Tibial artery (tissue), 4 donors: Measurements from ENCODE around the gene VPS41.

ENCODE experiments used
- DNase-seq, 2 donors: peaks; one replicate each; pipeline ENCODE4 v3.0.0-alpha.2; 2019
- H3K27ac ChIP-seq, 2 donors: fragments of 200-600 bp; sonication (generic) in 1 of 2; 1 replicate in 1 of 2; 2 replicates in 1 of 2; pipeline ENCODE4 v1.5.1; 2018 to 2019; ENCODE audit warnings: mild to moderate bottlenecking in 1 of 2
- H3K27me3 ChIP-seq, 2 donors: fragments of 200-600 bp; sonication (generic) in 1 of 2; one replicate each; pipeline versions ENCODE4 v1.5.1 to v1.6.0; 2016 to 2019
- H3K36me3 ChIP-seq, 3 donors: fragments of 200-600 bp; sonication (generic) in 2 of 3; one replicate each; pipeline ENCODE4 v1.5.1; 2016 to 2019; ENCODE audit warnings: mild to moderate bottlenecking in 2 of 3
- H3K4me1 ChIP-seq, 4 donors: fragments of 200-600 bp; sonication (generic) in 2 of 4; 1 replicate in 3 of 4; 2 replicates in 1 of 4; pipeline ENCODE4 v1.5.1; 2016 to 2019
- H3K4me3 ChIP-seq, 2 donors: fragments of 200-600 bp; sonication (generic) in 1 of 2; 1 replicate in 1 of 2; 2 replicates in 1 of 2; pipeline ENCODE4 v1.5.1; 2018 to 2019; ENCODE audit warnings: mild to moderate bottlenecking in 2 of 2
- H3K9me3 ChIP-seq, 3 donors: fragments of 200-600 bp; sonication (generic) in 1 of 3; one replicate each; pipeline ENCODE4 v1.5.1; 2016 to 2019
- intact Hi-C: fragments of 100-400 bp; cut with DNase I; formaldehyde crosslinking; loops from one replicate; pipeline ENCODE4 v1.15.0; 2023; ENCODE audit warnings: low total_unique reads
- TF ChIP-seq, protein P1 (sequence below), 2 experiments: fragments of 200-600 bp in 1 of 2; fragments of 450-650 bp in 1 of 2; IDR thresholded peaks; one replicate each; pipeline ENCODE4 v1.5.1; 2017 to 2019; ENCODE audit warnings: antibody characterized with exemption in 2 of 2, mild to moderate bottlenecking in 1 of 2, moderate library complexity in 1 of 2

The VPS41 gene

DNA sequence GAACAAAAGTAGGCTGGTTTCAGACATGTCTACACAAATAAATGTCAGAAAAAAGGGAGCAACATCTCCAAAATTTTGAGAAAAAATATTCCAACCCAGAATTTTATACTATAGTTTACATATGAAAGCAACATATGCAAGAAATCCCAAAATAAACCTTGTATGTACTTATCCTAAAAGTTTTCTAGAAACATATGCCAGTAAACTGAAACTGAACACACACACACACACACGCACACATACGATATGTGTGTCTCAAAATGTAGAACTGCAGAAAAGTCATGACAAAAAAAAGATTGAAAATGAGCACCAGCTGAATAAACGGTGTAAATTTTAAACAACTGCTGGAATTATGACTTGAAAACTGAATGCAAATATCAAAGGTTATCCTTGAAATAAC is 81.0 kb downstream of the VPS41 start:
- Histone ChIP-seq H3K36me3 (peaks cover 0 to 2% (median 0%) of the 10 kb centered on the region in 3 donors), H3K9me3 (peaks cover 0 to 11% (median 0%) of the 10 kb centered on the region in 3 donors), H3K4me1 (peaks cover 0 to 20% (median 5%) of the 10 kb centered on the region in 4 donors), H3K27me3 (no peaks in the 10 kb centered on the region), H3K27ac (no peak overlapping the region), H3K4me3 (no peak overlapping the region)
- no peak for DNase-seq
- intact Hi-C loops = no loop called here
- TF ChIP-seq, protein P1, sequence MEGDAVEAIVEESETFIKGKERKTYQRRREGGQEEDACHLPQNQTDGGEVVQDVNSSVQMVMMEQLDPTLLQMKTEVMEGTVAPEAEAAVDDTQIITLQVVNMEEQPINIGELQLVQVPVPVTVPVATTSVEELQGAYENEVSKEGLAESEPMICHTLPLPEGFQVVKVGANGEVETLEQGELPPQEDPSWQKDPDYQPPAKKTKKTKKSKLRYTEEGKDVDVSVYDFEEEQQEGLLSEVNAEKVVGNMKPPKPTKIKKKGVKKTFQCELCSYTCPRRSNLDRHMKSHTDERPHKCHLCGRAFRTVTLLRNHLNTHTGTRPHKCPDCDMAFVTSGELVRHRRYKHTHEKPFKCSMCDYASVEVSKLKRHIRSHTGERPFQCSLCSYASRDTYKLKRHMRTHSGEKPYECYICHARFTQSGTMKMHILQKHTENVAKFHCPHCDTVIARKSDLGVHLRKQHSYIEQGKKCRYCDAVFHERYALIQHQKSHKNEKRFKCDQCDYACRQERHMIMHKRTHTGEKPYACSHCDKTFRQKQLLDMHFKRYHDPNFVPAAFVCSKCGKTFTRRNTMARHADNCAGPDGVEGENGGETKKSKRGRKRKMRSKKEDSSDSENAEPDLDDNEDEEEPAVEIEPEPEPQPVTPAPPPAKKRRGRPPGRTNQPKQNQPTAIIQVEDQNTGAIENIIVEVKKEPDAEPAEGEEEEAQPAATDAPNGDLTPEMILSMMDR (IDR thresholded peaks at IDR 0.05) = no peak

DNA sequence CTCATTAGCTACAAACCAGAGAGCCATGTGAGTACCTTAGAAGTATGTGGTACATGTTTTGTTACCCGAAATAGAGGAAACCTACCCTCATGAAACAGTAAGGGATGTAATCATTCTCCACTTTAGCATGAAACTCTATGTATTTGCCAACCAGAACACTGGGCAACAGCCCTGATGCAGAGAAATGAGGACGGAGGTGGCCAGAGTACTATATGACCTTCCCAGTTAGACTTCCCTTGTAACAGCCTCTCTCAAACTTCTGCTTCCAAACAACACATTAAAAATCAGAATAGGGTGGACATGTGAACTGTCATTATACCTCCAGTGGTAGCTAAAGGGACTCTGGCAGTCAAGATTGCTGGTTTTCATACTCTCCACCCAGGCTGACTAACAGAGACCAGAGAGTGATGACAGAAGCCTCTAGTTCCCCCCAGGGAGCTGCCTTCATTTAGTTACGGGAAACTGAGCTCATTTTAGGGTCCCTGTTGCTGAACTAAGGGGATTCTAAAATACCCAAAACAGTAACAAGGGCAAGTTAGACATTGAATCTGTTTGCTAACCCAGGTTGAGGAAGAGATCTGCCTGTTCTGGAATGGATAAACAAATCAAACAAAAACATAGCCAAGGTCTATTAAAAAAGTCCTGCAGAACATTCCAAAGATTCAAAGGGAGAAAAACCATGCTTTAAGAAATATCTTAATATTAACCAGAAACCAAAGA is 83.1 kb downstream of the VPS41 start:
- peaks cover 0 to 5% (median 0%) of the 10 kb centered on the region in 3 donors for H3K36me3 ChIP-seq
- no peak for DNase-seq
- peaks cover 0 to 20% (median 5%) of the 10 kb centered on the region in 4 donors for H3K4me1 ChIP-seq
- H3K9me3 ChIP-seq = peaks cover 0 to 12% (median 0%) of the 10 kb centered on the region in 3 donors
- H3K27me3 ChIP-seq = no peaks in the 10 kb centered on the region
- peak overlapping the region; percentile 57 to 58 for H3K27ac ChIP-seq
- TF ChIP-seq, protein P1 (IDR thresholded peaks at IDR 0.05) = no peak
- intact Hi-C loops = no loop called here
- H3K4me3 ChIP-seq = peak overlapping the region in 1 of 2 donors; percentile 13

DNA sequence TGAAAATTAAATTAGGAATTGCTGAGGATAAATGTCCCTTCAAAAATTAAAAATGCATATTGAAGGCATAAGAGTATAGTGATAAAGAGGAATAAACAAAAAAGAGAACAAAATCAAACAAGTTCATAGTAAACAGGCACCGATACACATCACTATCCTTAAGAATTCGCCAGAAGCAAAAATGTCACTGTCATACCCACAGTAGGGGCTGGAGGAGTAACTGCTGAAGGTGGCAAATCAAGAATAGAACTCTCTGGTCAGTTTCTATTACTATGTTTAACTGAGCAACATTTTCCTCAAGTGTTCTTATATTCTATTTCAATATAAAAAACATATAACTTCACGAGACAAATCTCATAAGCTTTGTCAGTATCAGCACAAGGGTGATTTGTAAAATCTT is 84.0 kb downstream of the VPS41 start:
- intact Hi-C loops = no loop called here
- no peaks in the 10 kb centered on the region for H3K27me3 ChIP-seq
- peaks cover 0 to 20% (median 5%) of the 10 kb centered on the region in 4 donors for H3K4me1 ChIP-seq
- H3K4me3 ChIP-seq = no peak overlapping the region
- TF ChIP-seq, protein P1 (IDR thresholded peaks at IDR 0.05) = no peak
- DNase-seq = no peak
- peaks cover 0 to 12% (median 0%) of the 10 kb centered on the region in 3 donors for H3K9me3 ChIP-seq
- H3K36me3 ChIP-seq = peaks cover 0 to 5% (median 0%) of the 10 kb centered on the region in 3 donors
- no peak overlapping the region for H3K27ac ChIP-seq

DNA sequence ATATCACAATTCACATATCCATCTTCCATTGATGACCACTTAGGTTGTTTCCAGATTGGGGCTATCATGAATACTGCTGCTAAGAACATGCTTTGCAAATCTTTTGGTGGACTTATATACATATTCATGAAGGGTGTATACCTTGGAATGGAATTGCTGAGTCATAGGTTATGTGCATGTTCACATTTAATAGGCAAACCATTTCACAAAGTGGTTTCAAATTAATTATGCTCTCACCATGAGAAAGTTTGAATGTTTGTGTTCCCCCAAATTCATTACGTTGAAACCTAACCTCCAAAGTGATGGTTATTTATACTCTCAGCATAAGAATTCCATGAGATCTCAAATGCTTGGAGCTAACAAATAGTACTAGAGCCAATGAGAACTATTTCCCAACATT is 86.4 kb downstream of the VPS41 start:
- Histone ChIP-seq H3K4me1 (peaks cover 0 to 20% (median 5%) of the 10 kb centered on the region in 4 donors), H3K36me3 (peaks cover 0 to 13% (median 9%) of the 10 kb centered on the region in 3 donors), H3K4me3 (no peak overlapping the region), H3K27me3 (no peaks in the 10 kb centered on the region), H3K27ac (no peak overlapping the region), H3K9me3 (peaks cover 0 to 12% (median 0%) of the 10 kb centered on the region in 3 donors)
- TF ChIP-seq, protein P1 (IDR thresholded peaks at IDR 0.05) = no peak
- intact Hi-C loops = no loop called here
- no peak for DNase-seq

DNA sequence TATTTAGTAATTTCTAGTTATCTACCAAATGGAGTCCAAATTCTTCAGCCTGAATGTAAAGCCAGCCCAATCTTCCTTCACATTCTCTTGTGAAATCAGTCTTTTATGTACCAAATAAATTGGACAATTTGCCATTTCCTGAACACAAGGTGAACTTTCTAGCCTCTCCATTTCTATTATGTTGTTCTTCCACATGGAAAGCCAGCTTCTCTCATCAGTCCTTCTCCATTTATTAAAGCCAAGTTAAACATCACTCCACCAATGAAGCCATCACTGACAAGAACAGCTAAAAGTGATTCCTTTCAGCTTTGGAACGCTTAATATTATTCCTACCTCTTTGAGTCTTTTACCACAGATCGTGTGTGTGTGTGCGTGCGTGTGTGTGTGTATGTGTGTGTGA is 88.4 kb downstream of the VPS41 start:
- intact Hi-C loops = no loop called here
- Histone ChIP-seq H3K36me3 (peaks cover 12 to 23% (median 16%) of the 10 kb centered on the region in 3 donors), H3K4me1 (peaks cover 0 to 5% (median 2%) of the 10 kb centered on the region in 4 donors), H3K27ac (no peak overlapping the region), H3K4me3 (no peak overlapping the region), H3K9me3 (peaks cover 0 to 12% (median 0%) of the 10 kb centered on the region in 3 donors), H3K27me3 (no peaks in the 10 kb centered on the region)
- DNase-seq = no peak
- TF ChIP-seq, protein P1 (IDR thresholded peaks at IDR 0.05) = no peak
